ENCODE results near the gene CDCA8. TPM values are rescaled to one million over a fixed set of nuclear protein-coding genes. Genes with fewer than 3 reads are reported as not detected.

Gene CDCA8
- total and polyA plus RNA-seq, 2 of the 4 experiments (the other 2 are of a cell fraction): 5.9 to 25.7 TPM

DNA sequence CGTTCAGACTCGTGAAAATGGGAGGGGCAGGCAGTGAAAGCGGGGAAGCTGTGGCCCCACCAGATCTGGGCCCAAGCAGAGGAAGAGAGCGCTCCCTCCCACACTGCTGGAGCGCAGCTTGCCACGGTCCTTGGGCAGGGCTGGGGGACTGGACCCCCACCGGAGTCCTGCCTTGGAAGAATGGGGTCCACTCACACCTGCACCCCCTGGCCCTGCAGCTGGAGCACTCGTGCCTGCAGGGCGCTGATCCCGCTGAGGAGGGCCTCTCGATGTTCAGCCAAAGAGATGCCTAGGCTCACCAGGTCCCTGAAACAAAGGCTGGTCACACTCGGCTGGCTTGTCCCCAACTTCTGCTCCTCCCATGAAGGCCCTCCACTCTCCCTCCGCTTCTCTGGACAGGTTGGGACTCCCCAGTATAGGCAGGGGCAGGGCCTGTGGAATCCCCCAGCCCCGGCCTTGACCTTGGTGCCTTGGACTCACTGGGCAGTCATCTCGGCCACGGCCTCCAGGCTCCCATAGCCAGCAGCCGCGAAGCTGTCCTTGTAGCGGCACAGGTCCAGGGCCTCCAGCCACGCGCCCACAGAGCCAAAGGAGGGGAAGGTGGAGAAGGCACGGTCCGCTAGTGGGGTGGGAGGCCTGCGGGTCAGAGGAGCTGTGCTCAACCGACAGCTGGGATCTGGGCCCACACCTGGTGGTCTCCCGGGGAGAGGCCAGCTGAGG is 26.0 kb downstream of the CDCA8 start:
- Histone ChIP-seq H3K18ac (ENCODE audit: low read depth, low read length) (no peak overlapping the region), H3K27ac (ENCODE audit: insufficient read depth, low read length) (no peak overlapping the region), H3K4me3 (ENCODE audit: insufficient read depth, low read depth, low read length) (no peak overlapping the region), H2BK20ac (ENCODE audit: low read depth, low read length) (no peak overlapping the region), H2AK9ac (replicated peaks; ENCODE audit: low read depth, low read length, poor library complexity) (no peak overlapping the region), H3K9ac (ENCODE audit: low read depth, low read length) (no peak overlapping the region), H3K56ac (ENCODE audit: extremely low read depth, insufficient read depth, low read length) (no peak overlapping the region), H3K4me1 (ENCODE audit: control insufficient read depth, insufficient read depth, low read length) (no peaks in the 10 kb centered on the region), H3K9me1 (ENCODE audit: insufficient read depth, low read length) (no peaks in the 10 kb centered on the region), H3K9me3 (ENCODE audit: control insufficient read depth, insufficient read depth, low read length) (no peaks in the 10 kb centered on the region), H4K5ac (ENCODE audit: low read depth, low read length) (no peak overlapping the region), H3K14ac (replicated peaks; ENCODE audit: low read depth, low read length) (no peak overlapping the region), H4K91ac (ENCODE audit: insufficient read depth, low read depth, low read length) (no peak overlapping the region), H4K20me1 (ENCODE audit: insufficient read depth, low read length) (no peaks in the 10 kb centered on the region; the same call in 1 of the 2 replicates), H3K27me3 (ENCODE audit: control insufficient read depth, insufficient read depth, low read length) (peaks cover 15% of the 10 kb centered on the region; the same call in 1 of the 2 replicates), H2AK5ac (ENCODE audit: low read depth, low read length) (no peak overlapping the region), H2AFZ (replicated peaks; ENCODE audit: low read length, poor library complexity) (no peak overlapping the region), H3K23ac (ENCODE audit: low read depth, low read length) (no peak overlapping the region), H4K8ac (ENCODE audit: low read depth in 2 of 2, low read length in 2 of 2) (no peak overlapping the region), H3K79me1 (ENCODE audit: low read depth in 1 of 2, low read length in 2 of 2) (no peaks in the 10 kb centered on the region), H3K4me2 (ENCODE audit: low read depth, low read length) (no peak overlapping the region), H2BK120ac (ENCODE audit: low read depth, low read length) (no peak overlapping the region), H3K4ac (ENCODE audit: low read depth, low read length) (no peak overlapping the region), H2BK5ac (ENCODE audit: low read depth, low read length, poor library complexity, severe bottlenecking) (no peak overlapping the region), H3K36me3 (ENCODE audit: control insufficient read depth, insufficient read depth, low read length) (no peaks in the 10 kb centered on the region), H2BK15ac (ENCODE audit: low read depth, low read length) (no peak overlapping the region)
- TF ChIP-seq MAFK (IDR thresholded peaks at IDR 0.05; ENCODE audit: low read depth, low read length) (no peak), BHLHE40 (IDR thresholded peaks at IDR 0.05; ENCODE audit: low read depth, low read length) (no peak), USF2 (IDR thresholded peaks at IDR 0.05; ENCODE audit: low read depth, low read length) (no peak), RAD21 (IDR thresholded peaks at IDR 0.05; ENCODE audit: low read length) (no peak), CHD1 (IDR thresholded peaks at IDR 0.05; ENCODE audit: low read depth, low read length) (no peak), POLR2A (IDR thresholded peaks at IDR 0.05; ENCODE audit: low read depth, low read length) (no peak), CEBPB (IDR thresholded peaks at IDR 0.05; ENCODE audit: low read depth, low read length) (no peak), FOS (IDR thresholded peaks at IDR 0.05; ENCODE audit: low read depth, low read length) (no peak), MAZ (IDR thresholded peaks at IDR 0.05; ENCODE audit: borderline replicate concordance, low read depth, low read length) (no peak)
- TF ChIP-seq, protein P1, sequence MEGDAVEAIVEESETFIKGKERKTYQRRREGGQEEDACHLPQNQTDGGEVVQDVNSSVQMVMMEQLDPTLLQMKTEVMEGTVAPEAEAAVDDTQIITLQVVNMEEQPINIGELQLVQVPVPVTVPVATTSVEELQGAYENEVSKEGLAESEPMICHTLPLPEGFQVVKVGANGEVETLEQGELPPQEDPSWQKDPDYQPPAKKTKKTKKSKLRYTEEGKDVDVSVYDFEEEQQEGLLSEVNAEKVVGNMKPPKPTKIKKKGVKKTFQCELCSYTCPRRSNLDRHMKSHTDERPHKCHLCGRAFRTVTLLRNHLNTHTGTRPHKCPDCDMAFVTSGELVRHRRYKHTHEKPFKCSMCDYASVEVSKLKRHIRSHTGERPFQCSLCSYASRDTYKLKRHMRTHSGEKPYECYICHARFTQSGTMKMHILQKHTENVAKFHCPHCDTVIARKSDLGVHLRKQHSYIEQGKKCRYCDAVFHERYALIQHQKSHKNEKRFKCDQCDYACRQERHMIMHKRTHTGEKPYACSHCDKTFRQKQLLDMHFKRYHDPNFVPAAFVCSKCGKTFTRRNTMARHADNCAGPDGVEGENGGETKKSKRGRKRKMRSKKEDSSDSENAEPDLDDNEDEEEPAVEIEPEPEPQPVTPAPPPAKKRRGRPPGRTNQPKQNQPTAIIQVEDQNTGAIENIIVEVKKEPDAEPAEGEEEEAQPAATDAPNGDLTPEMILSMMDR (conservative IDR thresholded peaks at IDR 0.05; ENCODE audit: low read depth, low read length): no peak
- BruUV-seq (replicated peaks): no TSS peak
- ChIA-PET POLR2A (ENCODE audit: unreplicated experiment) (no interaction called here), CTCF (no interaction called here)
- DNase-seq (no peak), ATAC-seq (ENCODE audit: low read depth) (no peak)
- in situ Hi-C loops (cut with MboI; ENCODE audit: low sequenced_read_pairs) (no loop called here), intact Hi-C loops (cut with micrococcal nuclease) (no loop called here), dilution Hi-C loops (cut with HindIII; ENCODE audit: low sequenced_read_pairs, unreplicated experiment) (no loop called here)
- 70% methylated on average over 5 of the region's 26 CpGs; no CpG with 5 or more reads in 1 of the 2 experiments for WGBS, 2 experiments (ENCODE audit: extremely low coverage in 2 of 2, insufficient read length in 1 of 2)

Data from IMR-90 (cell line).